Uterus (tissue), 4 donors: ENCODE results near the gene ZNF423. TPM values are rescaled to one million over a fixed set of nuclear protein-coding genes. Genes with fewer than 3 reads are reported as not detected.

Experiments used
- DNase-seq, 2 donors: peaks; one replicate each; pipeline ENCODE4 v3.0.0-alpha.2; 2019 to 2020
- H3K27ac ChIP-seq, 2 donors: fragments of 200-600 bp; sonication (generic); 1 replicate in 1 of 2; 2 replicates in 1 of 2; pipeline ENCODE4 v1.5.1; 2016 to 2018
- H3K27me3 ChIP-seq, 2 donors: fragments of 200-600 bp; sonication (generic); one replicate each; pipeline ENCODE4 v1.5.1; 2018 to 2019; ENCODE audit warnings: control low read depth in 1 of 2
- H3K36me3 ChIP-seq, 2 donors: fragments of 200-600 bp; sonication (generic); one replicate each; pipeline ENCODE4 v1.5.1; 2019; ENCODE audit warnings: control low read depth in 1 of 2
- H3K4me1 ChIP-seq, 2 donors: fragments of 200-600 bp; sonication (generic); one replicate each; pipeline ENCODE4 v1.5.1; 2018 to 2019; ENCODE audit warnings: control low read depth in 1 of 2
- H3K4me3 ChIP-seq, 2 donors: fragments of 200-600 bp; sonication (generic); 1 replicate in 1 of 2; 2 replicates in 1 of 2; pipeline ENCODE4 v1.5.1; 2018 to 2019; ENCODE audit warnings: mild to moderate bottlenecking in 1 of 2
- H3K9me3 ChIP-seq, 2 donors: fragments of 200-600 bp; sonication (generic); one replicate each; pipeline ENCODE4 v1.5.1; 2019; ENCODE audit warnings: control low read depth in 1 of 2
- CTCF ChIP-seq, 4 experiments: fragments of 200-600 bp in 2 of 4; fragments of 450-650 bp in 2 of 4; sonication (generic) in 2 of 4; IDR thresholded peaks; one replicate each; pipeline ENCODE4 v1.5.1; 2016 to 2019; ENCODE audit warnings: antibody characterized with exemption in 4 of 4, mild to moderate bottlenecking in 2 of 4, moderate library complexity in 1 of 4
- POLR2A ChIP-seq, 2 donors: fragments of 450-650 bp; IDR thresholded peaks; one replicate each; pipeline ENCODE4 v1.6.1; 2016; ENCODE audit warnings: antibody characterized with exemption in 2 of 2, mild to moderate bottlenecking in 1 of 2, moderate library complexity in 1 of 2
- intact Hi-C: fragments of 100-400 bp; cut with DNase I; formaldehyde crosslinking; loops from one replicate; pipeline ENCODE4 v1.15.1; 2023; ENCODE audit warnings: low total_unique reads
- total RNA-seq, 4 donors: library from RNA; depleted of rRNA in 3 of 4; stranded (reverse); fragments of >200 nt in 3 of 4; gene quantifications; one replicate each; pipeline versions ENCODE4 v1.1.0 to v1.2.4, GENCODE V29; 2014 to 2023
- donor health status: DM: yes; HTN: yes; CAD: no.

ZNF423 gene
- total RNA-seq, 4 donors from 2014 or later, result 7.1 to 33.5 (median 14.7) TPM

GRCh38 chr16:49604602-49605001, 251.3 kb downstream of the ZNF423 start:
- Histone ChIP-seq H3K27ac (no peak overlapping the region), H3K9me3 (no peaks in the 10 kb centered on the region), H3K4me3 (no peak overlapping the region), H3K36me3 (no peaks in the 10 kb centered on the region), H3K4me1 (no peaks in the 10 kb centered on the region), H3K27me3 (no peaks in the 10 kb centered on the region)
- no peak for TF ChIP-seq POLR2A (IDR thresholded peaks at IDR 0.05)
- TF ChIP-seq CTCF (IDR thresholded peaks at IDR 0.05), result no peak
- no peak for DNase-seq
- intact Hi-C loops, result no loop called here

GRCh38 chr16:49603956-49604355, 252.0 kb downstream of the ZNF423 start:
- DNase-seq, result no peak
- intact Hi-C loops, result no loop called here
- Histone ChIP-seq H3K4me3 (no peak overlapping the region), H3K9me3 (no peaks in the 10 kb centered on the region), H3K27me3 (no peaks in the 10 kb centered on the region), H3K27ac (no peak overlapping the region), H3K36me3 (no peaks in the 10 kb centered on the region), H3K4me1 (no peaks in the 10 kb centered on the region)
- TF ChIP-seq CTCF (IDR thresholded peaks at IDR 0.05) (no peak), POLR2A (IDR thresholded peaks at IDR 0.05) (no peak)

GRCh38 chr16:49602976-49603310, 253.0 kb downstream of the ZNF423 start:
- TF ChIP-seq CTCF (IDR thresholded peaks at IDR 0.05), result no peak
- TF ChIP-seq POLR2A (IDR thresholded peaks at IDR 0.05), result no peak
- no peaks in the 10 kb centered on the region for H3K27me3 ChIP-seq
- no peaks in the 10 kb centered on the region for H3K4me1 ChIP-seq
- intact Hi-C loops, result no loop called here
- no peak overlapping the region for H3K27ac ChIP-seq
- DNase-seq, result no peak
- H3K4me3 ChIP-seq, result no peak overlapping the region
- H3K36me3 ChIP-seq, result no peaks in the 10 kb centered on the region
- no peaks in the 10 kb centered on the region for H3K9me3 ChIP-seq

- no peak for TF ChIP-seq CTCF (IDR thresholded peaks at IDR 0.05)
- no peak for TF ChIP-seq POLR2A (IDR thresholded peaks at IDR 0.05)
- H3K36me3 ChIP-seq, result no peaks in the 10 kb centered on the region
- intact Hi-C loops, result no loop called here
- H3K27me3 ChIP-seq, result no peaks in the 10 kb centered on the region
- H3K4me3 ChIP-seq, result no peak overlapping the region
- DNase-seq, result no peak
- H3K27ac ChIP-seq, result no peak overlapping the region
- no peaks in the 10 kb centered on the region for H3K4me1 ChIP-seq
- H3K9me3 ChIP-seq, result no peaks in the 10 kb centered on the region
Measured at GRCh38 chr16:49602201-49602975, 253.5 kb downstream of the ZNF423 start.

GRCh38 chr16:49601576-49601975, 254.3 kb downstream of the ZNF423 start:
- TF ChIP-seq CTCF (IDR thresholded peaks at IDR 0.05), result no peak
- TF ChIP-seq POLR2A (IDR thresholded peaks at IDR 0.05), result no peak
- DNase-seq, result no peak
- no peaks in the 10 kb centered on the region for H3K27me3 ChIP-seq
- H3K4me1 ChIP-seq, result no peaks in the 10 kb centered on the region
- intact Hi-C loops, result no loop called here
- no peak overlapping the region for H3K27ac ChIP-seq
- H3K4me3 ChIP-seq, result no peak overlapping the region
- no peaks in the 10 kb centered on the region for H3K36me3 ChIP-seq
- H3K9me3 ChIP-seq, result no peaks in the 10 kb centered on the region
